ENCODE data around the gene REEP5. TPM values are rescaled to one million over a fixed set of nuclear protein-coding genes. Genes with fewer than 3 reads are reported as not detected.
A peak's percentile ranks its signal among the peaks of the same experiment; 100 is the strongest.

REEP5 gene
- total and polyA plus RNA-seq, 2 of the 13 experiments (the other 11 are each of a cell fraction or from before 2014, with no cell fraction given), result 49.4 to 239 TPM

- peak; percentile 97 for TF ChIP-seq CHD2 (IDR thresholded peaks at IDR 0.05; ENCODE audit: low read depth, low read length)
- peak; percentile 32; the same call in 1 of the 2 replicates for TF ChIP-seq ZNF629 (CRISPR knock-in tag; conservative IDR thresholded peaks at IDR 0.05)
- peak; percentile 53; the same call in 1 of the 2 replicates for TF ChIP-seq NCOA2 (CRISPR knock-in tag; IDR thresholded peaks at IDR 0.05)
- TF ChIP-seq ADNP (CRISPR knock-in tag; IDR thresholded peaks at IDR 0.05), result no peak
- TF ChIP-seq ZNF761 (CRISPR knock-in tag; conservative IDR thresholded peaks at IDR 0.05), result 0 out of 2 replicates have a peak, but pooled peaks have one; percentile 47
- TF ChIP-seq ZNF34 (CRISPR knock-in tag; IDR thresholded peaks at IDR 0.05; ENCODE audit: borderline replicate concordance), result no peak
- peak; percentile 54; the same call in 1 of the 2 replicates for TF ChIP-seq CC2D1A (CRISPR knock-in tag; IDR thresholded peaks at IDR 0.05)
- peak; percentile 79; the same call in 1 of the 2 replicates for TF ChIP-seq MED13 (CRISPR knock-in tag; IDR thresholded peaks at IDR 0.05)
- TF ChIP-seq PRDM4 (CRISPR knock-in tag; IDR thresholded peaks at IDR 0.05; ENCODE audit: borderline replicate concordance), result peak; percentile 75; the same call in 1 of the 2 replicates
- TF ChIP-seq XBP1 (CRISPR knock-in tag; IDR thresholded peaks at IDR 0.05), result peak; percentile 98
- TF ChIP-seq, protein P1, sequence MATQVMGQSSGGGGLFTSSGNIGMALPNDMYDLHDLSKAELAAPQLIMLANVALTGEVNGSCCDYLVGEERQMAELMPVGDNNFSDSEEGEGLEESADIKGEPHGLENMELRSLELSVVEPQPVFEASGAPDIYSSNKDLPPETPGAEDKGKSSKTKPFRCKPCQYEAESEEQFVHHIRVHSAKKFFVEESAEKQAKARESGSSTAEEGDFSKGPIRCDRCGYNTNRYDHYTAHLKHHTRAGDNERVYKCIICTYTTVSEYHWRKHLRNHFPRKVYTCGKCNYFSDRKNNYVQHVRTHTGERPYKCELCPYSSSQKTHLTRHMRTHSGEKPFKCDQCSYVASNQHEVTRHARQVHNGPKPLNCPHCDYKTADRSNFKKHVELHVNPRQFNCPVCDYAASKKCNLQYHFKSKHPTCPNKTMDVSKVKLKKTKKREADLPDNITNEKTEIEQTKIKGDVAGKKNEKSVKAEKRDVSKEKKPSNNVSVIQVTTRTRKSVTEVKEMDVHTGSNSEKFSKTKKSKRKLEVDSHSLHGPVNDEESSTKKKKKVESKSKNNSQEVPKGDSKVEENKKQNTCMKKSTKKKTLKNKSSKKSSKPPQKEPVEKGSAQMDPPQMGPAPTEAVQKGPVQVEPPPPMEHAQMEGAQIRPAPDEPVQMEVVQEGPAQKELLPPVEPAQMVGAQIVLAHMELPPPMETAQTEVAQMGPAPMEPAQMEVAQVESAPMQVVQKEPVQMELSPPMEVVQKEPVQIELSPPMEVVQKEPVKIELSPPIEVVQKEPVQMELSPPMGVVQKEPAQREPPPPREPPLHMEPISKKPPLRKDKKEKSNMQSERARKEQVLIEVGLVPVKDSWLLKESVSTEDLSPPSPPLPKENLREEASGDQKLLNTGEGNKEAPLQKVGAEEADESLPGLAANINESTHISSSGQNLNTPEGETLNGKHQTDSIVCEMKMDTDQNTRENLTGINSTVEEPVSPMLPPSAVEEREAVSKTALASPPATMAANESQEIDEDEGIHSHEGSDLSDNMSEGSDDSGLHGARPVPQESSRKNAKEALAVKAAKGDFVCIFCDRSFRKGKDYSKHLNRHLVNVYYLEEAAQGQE (IDR thresholded peaks at IDR 0.05; ENCODE audit: borderline replicate concordance in 1 of 2, low read depth in 1 of 2, low read length in 2 of 2), result 0 out of 4 replicates have a peak, but pooled peaks of 1 of the 2 experiments have one; percentile 15
- TF ChIP-seq, protein P2, sequence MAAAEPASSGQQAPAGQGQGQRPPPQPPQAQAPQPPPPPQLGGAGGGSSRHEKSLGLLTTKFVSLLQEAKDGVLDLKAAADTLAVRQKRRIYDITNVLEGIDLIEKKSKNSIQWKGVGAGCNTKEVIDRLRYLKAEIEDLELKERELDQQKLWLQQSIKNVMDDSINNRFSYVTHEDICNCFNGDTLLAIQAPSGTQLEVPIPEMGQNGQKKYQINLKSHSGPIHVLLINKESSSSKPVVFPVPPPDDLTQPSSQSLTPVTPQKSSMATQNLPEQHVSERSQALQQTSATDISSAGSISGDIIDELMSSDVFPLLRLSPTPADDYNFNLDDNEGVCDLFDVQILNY (CRISPR knock-in tag; conservative IDR thresholded peaks at IDR 0.05), result no peak
- TF ChIP-seq ZFP1 (CRISPR knock-in tag; IDR thresholded peaks at IDR 0.05), result peak; percentile 81; the same call in 1 of the 2 replicates
- TF ChIP-seq CENPX (CRISPR knock-in tag; IDR thresholded peaks at IDR 0.05), result no peak
- TF ChIP-seq ELF1 (CRISPR knock-in tag; IDR thresholded peaks at IDR 0.05), result peak; percentile 89
- TF ChIP-seq ZNF264 (CRISPR knock-in tag; IDR thresholded peaks at IDR 0.05), result peak; percentile 97
- peak; percentile 16; the same call in 1 of the 2 replicates for TF ChIP-seq ZBTB38 (CRISPR knock-in tag; IDR thresholded peaks at IDR 0.05)
- TF ChIP-seq KMT2B (CRISPR knock-in tag; IDR thresholded peaks at IDR 0.05), result peak; percentile 94
- 0 out of 2 replicates have a peak, but pooled peaks have one; percentile 51 for TF ChIP-seq ZNF549 (CRISPR knock-in tag; IDR thresholded peaks at IDR 0.05)
- TF ChIP-seq RFXAP (CRISPR knock-in tag; IDR thresholded peaks at IDR 0.05; ENCODE audit: borderline replicate concordance), result peak; percentile 94
- no peak for TF ChIP-seq ATF7 (IDR thresholded peaks at IDR 0.05)
- peak; percentile 39; the same call in 1 of the 2 replicates for TF ChIP-seq ATF7 (CRISPR knock-in tag; IDR thresholded peaks at IDR 0.05)
- TF ChIP-seq ZNF292 (CRISPR knock-in tag; IDR thresholded peaks at IDR 0.05; ENCODE audit: borderline replicate concordance, low read depth), result no peak
- peak; percentile 92 for TF ChIP-seq ZFP37 (CRISPR knock-in tag; IDR thresholded peaks at IDR 0.05; ENCODE audit: borderline replicate concordance)
- no peak for TF ChIP-seq FLYWCH1 (CRISPR knock-in tag; IDR thresholded peaks at IDR 0.05)
These were observed 60.9 kb downstream of the REEP5 start, which contains the start of gene SRP19 (continued) for GRCh38 chr5:112860929-112861637.
